Ovary (tissue), 3 donors: Measurements from ENCODE around the gene AP3S2.
"Not testable (repeated sequence)": the region's sequence is repeated elsewhere in the genome, so short reads cannot be mapped to it uniquely, and the experiment has no call there.

Source experiments
- EP300 ChIP-seq: sonication (generic); formaldehyde crosslinking; IDR thresholded peaks from one replicate; pipeline ENCODE4 v1.6.1; 2017; ENCODE audit warnings: antibody characterized with exemption
- TF ChIP-seq, protein P1 (sequence below), 3 donors: fragments of 450-650 bp in 2 of 3; fragments of 200-600 bp in 1 of 3; IDR thresholded peaks; one replicate each; pipeline versions ENCODE4 v1.5.1 to v1.8.0; 2016 to 2022; ENCODE audit warnings: antibody characterized with exemption in 3 of 3, mild to moderate bottlenecking in 1 of 3
- donor health status: DM: no; HTN: no; CAD: no.

DNA sequence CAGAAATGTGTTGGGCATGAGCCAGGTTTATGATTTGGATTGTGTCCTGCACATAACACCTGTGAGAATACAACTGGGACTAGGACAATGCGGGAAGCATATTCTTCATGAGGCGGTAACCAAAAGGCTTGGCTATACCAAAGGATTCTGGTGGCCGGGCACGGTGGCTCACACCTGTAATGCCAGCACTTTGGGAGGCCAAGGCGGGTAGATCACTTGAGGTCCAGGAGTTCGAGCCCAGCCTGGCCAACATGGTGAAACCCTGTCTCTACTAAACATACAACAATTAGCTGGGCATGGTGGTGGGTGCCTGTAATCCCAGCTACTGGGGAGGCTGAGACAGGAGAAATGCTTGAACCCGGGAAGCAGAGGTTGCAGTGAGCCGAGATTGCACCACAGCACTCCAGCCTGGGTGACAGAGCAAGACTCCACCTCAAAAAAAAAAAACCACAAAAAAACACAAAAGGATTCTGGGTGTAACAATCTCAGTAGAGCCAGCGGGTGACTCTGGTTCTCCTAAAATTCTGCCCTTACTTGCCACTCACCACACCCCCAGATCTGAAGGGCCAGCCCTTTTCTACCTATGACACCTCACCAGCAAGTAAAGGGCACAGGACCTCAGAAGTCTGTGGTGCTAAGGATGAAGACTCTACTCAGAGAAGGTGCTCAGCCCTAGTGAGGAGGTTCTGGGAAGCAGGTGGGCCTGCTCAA lies 59.2 kb downstream of the AP3S2 start:
- TF ChIP-seq, protein P1, sequence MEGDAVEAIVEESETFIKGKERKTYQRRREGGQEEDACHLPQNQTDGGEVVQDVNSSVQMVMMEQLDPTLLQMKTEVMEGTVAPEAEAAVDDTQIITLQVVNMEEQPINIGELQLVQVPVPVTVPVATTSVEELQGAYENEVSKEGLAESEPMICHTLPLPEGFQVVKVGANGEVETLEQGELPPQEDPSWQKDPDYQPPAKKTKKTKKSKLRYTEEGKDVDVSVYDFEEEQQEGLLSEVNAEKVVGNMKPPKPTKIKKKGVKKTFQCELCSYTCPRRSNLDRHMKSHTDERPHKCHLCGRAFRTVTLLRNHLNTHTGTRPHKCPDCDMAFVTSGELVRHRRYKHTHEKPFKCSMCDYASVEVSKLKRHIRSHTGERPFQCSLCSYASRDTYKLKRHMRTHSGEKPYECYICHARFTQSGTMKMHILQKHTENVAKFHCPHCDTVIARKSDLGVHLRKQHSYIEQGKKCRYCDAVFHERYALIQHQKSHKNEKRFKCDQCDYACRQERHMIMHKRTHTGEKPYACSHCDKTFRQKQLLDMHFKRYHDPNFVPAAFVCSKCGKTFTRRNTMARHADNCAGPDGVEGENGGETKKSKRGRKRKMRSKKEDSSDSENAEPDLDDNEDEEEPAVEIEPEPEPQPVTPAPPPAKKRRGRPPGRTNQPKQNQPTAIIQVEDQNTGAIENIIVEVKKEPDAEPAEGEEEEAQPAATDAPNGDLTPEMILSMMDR (IDR thresholded peaks at IDR 0.05) = not testable (repeated sequence)
- not testable (repeated sequence) for TF ChIP-seq EP300
